RWPE2 (cell line): Measurements from ENCODE around the gene REV1.
"Not testable (repeated sequence)": the region's sequence is repeated elsewhere in the genome, so short reads cannot be mapped to it uniquely, and the experiment has no call there.

Experiments
- ATAC-seq: fragments of 200-7000 bp; cut with Tn5 transposase; 3 replicates; pipeline ENCODE4 v1.9.1; 2021; ENCODE audit warnings: low read depth
- DNase-seq: peaks from one replicate; pipeline ENCODE4 v3.0.0-alpha.2; 2020; ENCODE audit warnings: low spot score
- H3K27ac ChIP-seq: fragments of 450-650 bp; 2 replicates; pipeline ENCODE4 v1.5.1; 2017; ENCODE audit warnings: mild to moderate bottlenecking; ENCODE audit not compliant: poor library complexity, severe bottlenecking
- H3K27me3 ChIP-seq: fragments of 250-450 bp; sonication (Bioruptor Pico); 2 replicates; pipeline ENCODE4 v1.5.1; 2021; ENCODE audit warnings: mild to moderate bottlenecking, moderate library complexity; ENCODE audit not compliant: insufficient read depth, poor library complexity, severe bottlenecking
- H3K36me3 ChIP-seq: fragments of 250-450 bp; sonication (Bioruptor Pico); 2 replicates; pipeline ENCODE4 v1.5.1; 2020; ENCODE audit warnings: low read depth, mild to moderate bottlenecking, moderate library complexity
- H3K4me1 ChIP-seq: fragments of 250-450 bp; sonication (Bioruptor Pico); 2 replicates; pipeline ENCODE4 v1.5.1; 2021; ENCODE audit warnings: mild to moderate bottlenecking, moderate library complexity; ENCODE audit not compliant: insufficient read depth, poor library complexity, severe bottlenecking
- H3K4me3 ChIP-seq: fragments of 250-450 bp; sonication (Bioruptor Pico); 2 replicates; pipeline ENCODE4 v1.5.1; 2021; ENCODE audit warnings: mild to moderate bottlenecking, moderate library complexity; ENCODE audit not compliant: severe bottlenecking
- H3K9me3 ChIP-seq: fragments of 250-450 bp; sonication (Bioruptor Pico); 2 replicates; pipeline ENCODE4 v1.5.1; 2021; ENCODE audit warnings: mild to moderate bottlenecking, moderate library complexity; ENCODE audit not compliant: severe bottlenecking
- CTCF ChIP-seq: fragments of 450-650 bp; IDR thresholded peaks from one replicate; pipeline ENCODE4 v1.5.1; 2017; ENCODE audit warnings: mild to moderate bottlenecking, moderate library complexity; ENCODE audit not compliant: poor library complexity, severe bottlenecking

REV1 gene

DNA sequence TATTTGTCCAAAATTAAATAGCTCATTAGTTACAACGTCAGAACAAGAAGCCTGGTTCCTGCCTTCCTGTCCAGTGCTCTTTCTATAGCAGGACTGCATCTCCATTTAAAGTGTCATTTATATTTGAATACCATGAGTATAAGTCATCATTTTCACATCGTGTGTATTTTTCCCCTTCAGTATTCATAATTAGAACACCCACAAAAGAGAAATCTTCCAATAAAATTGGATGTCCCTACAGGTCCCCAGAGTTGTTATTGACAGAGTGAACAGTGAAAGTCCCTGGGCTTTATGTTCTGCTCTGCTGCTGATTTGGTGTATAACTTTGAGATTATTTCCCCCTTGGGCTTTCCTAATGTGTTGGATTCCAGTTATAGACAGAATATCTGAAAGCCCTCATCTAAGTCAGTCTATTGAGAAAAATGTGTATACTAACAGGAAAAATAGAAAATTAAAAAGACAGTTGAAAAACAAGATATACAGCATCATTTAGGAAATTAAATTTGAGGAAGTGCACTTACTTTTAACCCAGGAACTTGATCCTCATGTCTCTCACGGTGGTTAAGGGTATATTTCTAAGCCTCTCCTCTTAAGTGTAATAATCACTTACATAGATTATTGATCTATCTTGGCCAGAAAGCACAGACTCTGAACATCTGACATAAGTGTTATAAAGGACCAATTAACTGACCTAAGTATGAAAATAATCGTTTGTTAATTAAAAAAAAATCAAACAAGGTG, 15.2 kb upstream of the REV1 start:
- TF ChIP-seq CTCF: no peak
- DNase-seq (no peak), ATAC-seq (no peak)
- Histone ChIP-seq H3K27me3 (no peaks in the 10 kb centered on the region), H3K27ac (peak overlapping the region; percentile 51), H3K4me3 (no peak overlapping the region), H3K36me3 (no peaks in the 10 kb centered on the region), H3K9me3 (no peaks in the 10 kb centered on the region), H3K4me1 (peaks cover 16% of the 10 kb centered on the region)

DNA sequence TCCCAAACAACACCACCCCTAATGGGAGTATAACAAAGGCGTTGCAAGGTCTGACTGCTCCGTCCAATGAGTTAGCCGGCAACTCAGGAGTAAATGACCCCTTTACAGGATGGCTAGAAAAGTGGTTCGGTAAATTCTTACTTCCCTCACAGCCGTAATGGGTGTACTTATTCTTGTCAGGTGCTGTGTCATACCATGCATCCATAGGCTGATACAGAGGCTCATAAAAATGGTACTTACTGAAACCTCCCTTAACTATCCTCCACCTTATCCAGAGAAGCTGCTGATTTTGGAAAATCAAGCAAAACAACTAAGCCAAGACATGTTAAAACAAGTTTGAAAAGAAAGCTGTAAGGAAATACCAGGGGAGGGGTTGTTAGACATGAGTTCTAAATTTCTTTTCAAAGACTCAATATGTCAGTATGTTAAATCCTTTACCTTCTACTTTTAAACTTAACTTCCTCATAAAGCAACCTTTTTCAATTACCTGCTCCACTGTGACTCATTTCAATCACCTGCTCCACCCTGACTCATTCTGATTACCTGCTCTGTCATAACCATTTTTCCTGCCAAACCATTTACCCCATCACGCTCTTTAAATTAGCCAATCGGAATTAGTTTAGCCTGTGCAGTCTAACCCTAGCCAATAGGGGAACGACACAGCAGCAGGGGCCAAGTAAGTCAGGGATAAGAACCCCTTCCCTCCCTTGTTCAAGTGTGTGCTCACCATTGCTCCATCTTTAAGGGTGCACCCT, 14.0 kb upstream of the REV1 start:
- Histone ChIP-seq H3K4me1 (peaks cover 16% of the 10 kb centered on the region), H3K27ac (peak overlapping the region; percentile 51)
- not testable (repeated sequence) for H3K36me3 ChIP-seq, H3K27me3 ChIP-seq, H3K4me3 ChIP-seq, H3K9me3 ChIP-seq, DNase-seq
- peak; percentile 41; the same call in 2 of the 3 replicates for ATAC-seq

DNA sequence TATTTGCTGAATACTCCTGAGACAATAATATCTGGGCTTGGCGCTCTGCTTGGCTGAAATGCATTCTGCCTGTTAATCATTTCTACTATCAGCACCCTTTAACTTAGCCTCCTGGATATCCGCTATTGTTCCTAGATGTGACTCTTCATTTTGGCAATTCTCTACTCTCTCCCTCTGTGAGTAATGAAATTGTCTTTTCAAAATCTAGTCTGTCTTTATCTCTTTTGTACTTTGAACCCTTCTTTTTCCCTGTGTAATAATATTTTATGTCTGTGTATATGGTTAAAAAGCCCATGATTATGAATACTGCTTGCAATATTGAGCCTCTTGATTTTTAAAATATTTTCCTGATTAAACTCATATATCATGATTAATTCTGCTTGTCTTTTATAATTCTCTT, 6.2 kb upstream of the REV1 start:
- ATAC-seq: no peak
- H3K27ac ChIP-seq: no peak overlapping the region
- no peaks in the 10 kb centered on the region for H3K36me3 ChIP-seq
- TF ChIP-seq CTCF: no peak
- DNase-seq: no peak
- H3K9me3 ChIP-seq: no peaks in the 10 kb centered on the region
- H3K27me3 ChIP-seq: no peaks in the 10 kb centered on the region
- H3K4me1 ChIP-seq: no peaks in the 10 kb centered on the region
- H3K4me3 ChIP-seq: no peak overlapping the region

- Histone ChIP-seq H3K4me1 (no peaks in the 10 kb centered on the region), H3K27ac (no peak overlapping the region), H3K27me3 (no peaks in the 10 kb centered on the region), H3K36me3 (no peaks in the 10 kb centered on the region), H3K4me3 (no peak overlapping the region), H3K9me3 (no peaks in the 10 kb centered on the region)
- ATAC-seq (no peak), DNase-seq (no peak)
- no peak for TF ChIP-seq CTCF
Observed at GRCh38 chr2:99495115-99495860, 5.5 kb upstream of the REV1 start.

DNA sequence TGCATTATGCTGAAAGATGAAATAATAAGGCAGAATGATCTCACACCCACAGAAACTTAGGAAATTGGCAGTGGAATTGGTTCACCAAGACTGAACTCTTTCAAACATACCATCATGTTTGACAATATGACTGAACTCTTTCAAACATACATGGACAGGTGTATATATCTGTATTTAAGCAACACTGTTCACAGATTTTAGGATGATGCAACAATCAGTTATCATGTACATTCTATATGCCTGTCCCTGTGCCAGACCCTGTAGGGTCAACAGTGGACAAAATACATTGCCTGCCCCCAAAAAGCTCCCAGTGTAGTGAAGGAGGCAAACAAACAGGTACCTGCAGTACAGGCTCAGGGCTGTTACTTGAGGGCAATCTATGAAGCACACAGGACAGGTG, 2.9 kb upstream of the REV1 start:
- ATAC-seq: no peak
- H3K4me1 ChIP-seq: peaks cover 6% of the 10 kb centered on the region
- peaks cover 3% of the 10 kb centered on the region; the same call in 1 of the 2 replicates for H3K36me3 ChIP-seq
- H3K27me3 ChIP-seq: no peaks in the 10 kb centered on the region
- H3K9me3 ChIP-seq: no peaks in the 10 kb centered on the region
- no peak overlapping the region for H3K4me3 ChIP-seq
- no peak for TF ChIP-seq CTCF
- no peak for DNase-seq
- H3K27ac ChIP-seq: no peak overlapping the region
